ENCODE results near the gene C2orf72. TPM values are rescaled to one million over a fixed set of nuclear protein-coding genes. Genes with fewer than 3 reads are reported as not detected.

Gene C2orf72
- total RNA-seq, 4 donors from 2014 or later = 2.6 to 9.0 (median 5.8) TPM

GRCh38 chr2:231094736-231095346 lies 57.5 kb downstream of the C2orf72 start:
- Histone ChIP-seq H3K4me1 (no peaks in the 10 kb centered on the region), H3K27ac (no peak overlapping the region), H3K27me3 (no peaks in the 10 kb centered on the region), H3K36me3 (peaks cover 72% of the 10 kb centered on the region), H3K9me3 (peaks cover 5% of the 10 kb centered on the region), H3K4me3 (no peak overlapping the region)
- no peak for TF ChIP-seq CTCF (IDR thresholded peaks at IDR 0.05)
- TF ChIP-seq POLR2AphosphoS5 (IDR thresholded peaks at IDR 0.05) = no peak
- no peak for TF ChIP-seq EP300 (IDR thresholded peaks at IDR 0.05)
- no peak for TF ChIP-seq POLR2A (IDR thresholded peaks at IDR 0.05)
- WGBS = 88% methylated on average over 4 of the region's 4 CpGs
- DNase-seq (ENCODE audit: low spot score in 2 of 2) = no peak

Other genes starting within 250 kb of the C2orf72 start
- gene ITM2C, start 172.6 kb upstream of the C2orf72 start, total RNA-seq = 10 to 100 TPM in 3 of 4 donors, 1 to 10 TPM in 1; 9.0 to 17.9 (median 11.4) TPM
- 1 to 10 TPM in 1 of 4 donors, under 1 TPM in 1, not detected in 2; 0.72 to 1.2 TPM for gene GPR55, start 112.3 kb upstream of the C2orf72 start, total RNA-seq
- not detected for gene SPATA3, start 41.4 kb upstream of the C2orf72 start, total RNA-seq
- gene PSMD1, start 19.3 kb downstream of the C2orf72 start, total RNA-seq = 10 to 100 TPM; 45.5 to 60.2 (median 56.8) TPM
- gene HTR2B, start 87.5 kb downstream of the C2orf72 start, total RNA-seq = not detected
- gene ARMC9, start 161.1 kb downstream of the C2orf72 start, total RNA-seq = 10 to 100 TPM in 2 of 4 donors, 1 to 10 TPM in 2; 6.5 to 11.5 (median 9.3) TPM

All from suprapubic skin (tissue), 4 donors.